HUDEP-2 (cell line): ENCODE results near the gene PHKG2.

ENCODE experiments used
- DNase-seq, 76 experiments: peaks; one replicate each; lab custom pipeline; 2025; ENCODE audit not compliant: unreplicated experiment in 76 of 76; lab: John Stamatoyannopoulos, UW

PHKG2 gene

DNA sequence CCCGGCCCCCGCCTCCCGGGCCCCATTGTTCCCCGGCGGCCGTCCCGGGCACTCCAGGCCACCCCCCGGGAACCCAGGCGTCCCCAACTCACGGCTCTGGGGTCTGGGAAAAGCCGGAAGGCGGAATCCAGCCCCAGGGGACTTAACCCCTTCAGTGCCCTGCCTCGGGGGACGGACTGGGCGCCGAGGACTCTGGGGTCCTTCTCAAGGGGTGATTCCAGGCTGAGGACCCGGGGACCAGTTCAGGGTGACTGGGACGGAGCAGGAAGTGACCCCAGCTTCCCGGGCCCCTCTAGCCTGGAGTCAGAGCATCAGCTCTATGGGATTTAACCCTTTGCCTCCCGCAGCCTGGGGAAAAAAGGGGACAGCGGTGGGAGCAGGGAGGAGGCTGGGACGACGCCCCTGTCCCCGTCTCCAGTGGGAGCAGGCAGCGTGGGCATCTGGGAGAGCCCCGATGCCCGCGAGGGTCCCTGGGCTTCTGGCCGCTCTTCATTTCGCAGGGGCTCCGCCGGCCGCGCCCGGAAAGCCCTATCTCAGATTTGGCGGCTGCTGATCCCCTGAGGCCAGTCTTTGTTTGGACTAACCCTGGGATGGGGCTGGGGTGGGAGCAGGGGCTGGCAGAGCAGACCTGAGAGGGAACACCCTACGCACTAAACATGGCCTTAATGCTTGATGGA is 38.8 kb downstream of the PHKG2 start, which contains the start of gene ZNF629:
Gene ZNF629, minus strand, starts transcription at position 270 of the 677 bp plus-strand sequence. CDS start 2,723 bp downstream, outside the sequence.
- DNase-seq, result peak in 34 of 76 experiments; percentile 6 to 50 (median 27)

DNA sequence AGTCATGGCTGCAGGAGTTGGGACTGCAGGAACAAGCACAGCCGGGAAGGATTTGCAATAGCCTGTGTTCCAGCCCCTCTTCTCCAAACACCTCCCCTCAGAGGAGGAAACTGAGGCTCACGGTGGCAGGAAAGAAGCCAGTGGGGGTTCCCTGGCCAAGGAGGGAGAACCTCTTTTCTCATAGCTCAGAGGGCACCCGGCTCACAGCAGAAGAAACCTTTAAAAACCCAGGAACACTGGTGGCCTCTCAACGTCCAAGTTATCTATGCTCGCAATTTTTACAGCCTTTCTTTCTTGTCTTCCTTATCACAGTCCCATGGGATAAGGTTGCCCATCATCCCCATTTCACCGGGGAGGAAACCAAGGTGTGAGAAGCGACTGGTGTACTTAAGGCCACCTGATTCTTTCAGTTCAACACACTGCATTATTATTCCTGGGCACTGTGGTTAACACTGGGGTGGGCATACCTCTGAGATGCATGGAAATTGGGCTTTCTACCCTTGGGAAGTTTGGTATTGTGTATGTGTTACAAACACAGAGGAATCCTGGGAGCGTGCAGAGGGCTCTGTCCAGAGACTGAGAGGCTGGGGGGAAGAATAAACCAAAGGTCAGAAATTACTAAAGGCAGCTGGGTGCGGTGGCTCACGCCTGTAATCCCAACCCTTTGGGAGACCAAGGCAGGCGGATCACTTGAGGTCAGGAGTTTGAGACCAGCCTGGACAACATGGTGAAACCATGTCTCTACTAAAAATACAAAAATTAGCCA is 39.6 kb downstream of the PHKG2 start:
- no peak for DNase-seq

GRCh38 chr16:30793508-30794069 is 45.4 kb downstream of the PHKG2 start:
- DNase-seq, result no peak

- DNase-seq, result no peak
These were observed 46.4 kb downstream of the PHKG2 start for GRCh38 chr16:30794634-30795033.

DNA sequence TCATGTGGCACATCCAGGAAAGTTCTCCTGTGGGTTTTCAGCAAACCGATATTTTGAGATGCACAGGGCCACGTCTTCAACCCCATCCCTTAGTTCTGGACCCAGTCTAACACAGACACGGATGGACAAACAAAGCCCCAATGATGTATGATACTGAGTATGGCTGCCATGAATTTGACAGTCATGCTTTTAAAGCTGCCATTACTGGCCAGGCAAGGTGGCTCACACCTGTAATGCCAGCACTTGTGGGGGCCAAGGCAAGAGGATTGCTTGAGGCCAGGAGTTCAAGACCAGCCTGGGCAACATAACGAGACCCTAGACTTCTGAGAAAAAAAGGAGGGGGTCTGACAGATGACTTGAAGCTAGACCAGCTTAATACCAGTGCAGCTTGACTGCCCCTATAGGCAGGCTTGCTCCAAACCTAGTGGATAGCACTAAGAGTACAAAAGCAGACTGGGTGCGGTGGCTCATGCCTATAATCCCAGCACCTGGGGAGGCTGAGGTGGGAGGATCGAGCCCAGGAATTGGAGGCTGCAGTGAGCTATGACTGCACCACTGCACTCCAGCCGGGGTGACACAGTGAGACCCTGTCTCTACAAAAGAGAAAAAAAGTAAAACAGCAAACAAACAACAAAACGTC is 49.6 kb downstream of the PHKG2 start:
- DNase-seq, result peak in 4 of 76 experiments; percentile 3 to 22 (median 6)
